KOPT-K1 (cell line): ENCODE data around the gene CLCN1.

ENCODE experiments used
- H3K27ac ChIP-seq: fragments of 200-600 bp; sonication (generic); 2 replicates; pipeline ENCODE4 v1.5.1; 2016; ENCODE audit warnings: antibody characterized with exemption, mild to moderate bottlenecking, low read depth, low read length; ENCODE audit not compliant: poor library complexity, severe bottlenecking
- H3K36me3 ChIP-seq: fragments of 200-600 bp; sonication (generic); 2 replicates; pipeline ENCODE4 v1.5.1; 2017; ENCODE audit warnings: antibody characterized with exemption, mild to moderate bottlenecking, low read length, moderate library complexity; ENCODE audit not compliant: insufficient read depth
- H3K9me3 ChIP-seq: fragments of 200-600 bp; sonication (generic); 2 replicates; pipeline ENCODE4 v1.5.1; 2017; ENCODE audit warnings: antibody characterized with exemption, low read length, mild to moderate bottlenecking; ENCODE audit not compliant: insufficient read depth, poor library complexity, severe bottlenecking

CLCN1 gene

GRCh38 chr7:143360788-143361551, 45.1 kb downstream of the CLCN1 start:
- Histone ChIP-seq H3K27ac (no peak overlapping the region), H3K36me3 (no peaks in the 10 kb centered on the region), H3K9me3 (no peaks in the 10 kb centered on the region)

GRCh38 chr7:143361552-143362130, 45.7 kb downstream of the CLCN1 start:
- H3K36me3 ChIP-seq, result no peaks in the 10 kb centered on the region
- H3K9me3 ChIP-seq, result no peaks in the 10 kb centered on the region
- no peak overlapping the region for H3K27ac ChIP-seq

- H3K27ac ChIP-seq, result no peak within 1 kb of the TSS
Measured at GRCh38 chr7:143362131-143363015, 46.5 kb downstream of the CLCN1 start, which contains the start of gene FAM131B. Gene FAM131B, minus strand, starts transcription at chr7:143362713. Its CDS starts 110 bp downstream, at chr7:143362603.

GRCh38 chr7:143363016-143363937, 47.4 kb downstream of the CLCN1 start:
- no peaks in the 10 kb centered on the region for H3K36me3 ChIP-seq
- H3K27ac ChIP-seq, result no peak overlapping the region
- H3K9me3 ChIP-seq, result no peaks in the 10 kb centered on the region

More at GRCh38 chr7:143362131-143363015, 46.5 kb downstream of the CLCN1 start, which contains the start of gene FAM131B:
- H3K36me3 ChIP-seq, result no peaks in the 10 kb centered on the region
- H3K9me3 ChIP-seq, result no peaks in the 10 kb centered on the region

- H3K27ac ChIP-seq, result no peak overlapping the region
- no peaks in the 10 kb centered on the region for H3K9me3 ChIP-seq
- H3K36me3 ChIP-seq, result no peaks in the 10 kb centered on the region
Measured at GRCh38 chr7:143367972-143368371, 52.1 kb downstream of the CLCN1 start.

GRCh38 chr7:143368387-143368786, 52.5 kb downstream of the CLCN1 start:
- Histone ChIP-seq H3K27ac (no peak overlapping the region), H3K36me3 (no peaks in the 10 kb centered on the region), H3K9me3 (no peaks in the 10 kb centered on the region)

- no peaks in the 10 kb centered on the region for H3K9me3 ChIP-seq
- no peak overlapping the region for H3K27ac ChIP-seq
- H3K36me3 ChIP-seq, result no peaks in the 10 kb centered on the region
Measured at GRCh38 chr7:143369678-143370651, 54.1 kb downstream of the CLCN1 start.

- no peaks in the 10 kb centered on the region for H3K9me3 ChIP-seq
- H3K36me3 ChIP-seq, result no peaks in the 10 kb centered on the region
- no peak overlapping the region for H3K27ac ChIP-seq
Measured at GRCh38 chr7:143372070-143372469, 56.2 kb downstream of the CLCN1 start.

- no peaks in the 10 kb centered on the region for H3K9me3 ChIP-seq
- H3K27ac ChIP-seq, result no peak overlapping the region
Measured at GRCh38 chr7:143373255-143373794, 57.4 kb downstream of the CLCN1 start.

GRCh38 chr7:143374561-143374960, 58.6 kb downstream of the CLCN1 start:
- Histone ChIP-seq H3K9me3 (no peaks in the 10 kb centered on the region), H3K36me3 (no peaks in the 10 kb centered on the region), H3K27ac (peak overlapping the region; percentile 65)

More at GRCh38 chr7:143373255-143373794, 57.4 kb downstream of the CLCN1 start:
- H3K36me3 ChIP-seq, result no peaks in the 10 kb centered on the region

- H3K27ac ChIP-seq, result peak overlapping the region; percentile 65
- no peaks in the 10 kb centered on the region for H3K36me3 ChIP-seq
- H3K9me3 ChIP-seq, result no peaks in the 10 kb centered on the region
Measured at GRCh38 chr7:143375298-143376034, 59.6 kb downstream of the CLCN1 start.

GRCh38 chr7:143376396-143376795, 60.5 kb downstream of the CLCN1 start:
- H3K9me3 ChIP-seq, result no peaks in the 10 kb centered on the region
- H3K36me3 ChIP-seq, result no peaks in the 10 kb centered on the region
- no peak overlapping the region for H3K27ac ChIP-seq
